Keratinocyte (primary cell): Measurements from ENCODE around the gene SLCO3A1. TPM values are rescaled to one million over a fixed set of nuclear protein-coding genes. Genes with fewer than 3 reads are reported as not detected.

Experiments
- DNase-seq: peaks from one replicate; pipeline ENCODE4 v3.0.0-alpha.2; 2011; ENCODE audit warnings: low read depth, missing footprints, low spot score
- FAIRE-seq: peaks from 2 replicates; lab custom pipeline; 2011; peaks lifted over from hg19 to GRCh38; lab: Jason Lieb, UNC
- H2AFZ ChIP-seq: 2 replicates; pipeline ENCODE4 v1.6.0; 2012; ENCODE audit warnings: low read length, control low read depth, inconsistent platforms; ENCODE audit not compliant: control insufficient read depth
- H3K27ac ChIP-seq: 2 replicates; pipeline ENCODE4 v1.5.1; 2011; ENCODE audit warnings: low read length; ENCODE audit not compliant: control insufficient read depth, insufficient read depth
- H3K27me3 ChIP-seq: 3 replicates; pipeline ENCODE4 v1.6.0; 2011; ENCODE audit warnings: low read length; ENCODE audit not compliant: control insufficient read depth, insufficient read depth; ENCODE audit errors: extremely low read depth
- H3K36me3 ChIP-seq, 2 experiments: 2 replicates in 1 of 2; 3 replicates in 1 of 2; pipeline ENCODE4 v1.5.1; 2011; ENCODE audit warnings: low read length in 2 of 2, mild to moderate bottlenecking in 1 of 2; ENCODE audit not compliant: control insufficient read depth in 2 of 2, insufficient read depth in 2 of 2; ENCODE audit errors: extremely low read depth in 1 of 2
- H3K4me1 ChIP-seq: 3 replicates; pipeline ENCODE4 v1.5.1; 2011; ENCODE audit warnings: low read length; ENCODE audit not compliant: control insufficient read depth, insufficient read depth; ENCODE audit errors: extremely low read depth
- H3K4me2 ChIP-seq: 3 replicates; pipeline ENCODE4 v1.6.0; 2011; ENCODE audit warnings: low read depth, low read length; ENCODE audit not compliant: control insufficient read depth, insufficient read depth; ENCODE audit errors: extremely low read depth
- H3K4me3 ChIP-seq, 3 experiments: fragments of 200-600 bp in 1 of 3; sonication (generic) in 1 of 3; 2 replicates in 2 of 3; 3 replicates in 1 of 3; pipeline ENCODE4 v1.5.1; 2011 to 2016; ENCODE audit warnings: low read length in 3 of 3, mild to moderate bottlenecking in 3 of 3, control low read depth in 2 of 3, inconsistent platforms in 1 of 3, low read depth in 1 of 3, mixed read lengths in 1 of 3, mixed run types in 1 of 3, moderate library complexity in 1 of 3; ENCODE audit not compliant: control insufficient read depth in 2 of 3, insufficient read depth in 2 of 3; ENCODE audit errors: extremely low read depth in 1 of 3
- H3K79me2 ChIP-seq: 2 replicates; pipeline ENCODE4 v1.6.0; 2012; ENCODE audit warnings: low read length; ENCODE audit not compliant: control insufficient read depth, insufficient read depth
- H3K9ac ChIP-seq: 3 replicates; pipeline ENCODE4 v1.6.0; 2011; ENCODE audit warnings: low read length; ENCODE audit not compliant: control insufficient read depth, insufficient read depth; ENCODE audit errors: extremely low read depth
- H3K9me1 ChIP-seq: 3 replicates; pipeline ENCODE4 v1.6.0; 2011; ENCODE audit warnings: low read length; ENCODE audit not compliant: control insufficient read depth, insufficient read depth; ENCODE audit errors: extremely low read depth
- H3K9me3 ChIP-seq: 2 replicates; pipeline ENCODE4 v1.5.1; 2012; ENCODE audit warnings: low read depth, low read length; ENCODE audit not compliant: control insufficient read depth
- H4K20me1 ChIP-seq: 3 replicates; pipeline ENCODE4 v1.6.0; 2011; ENCODE audit warnings: low read length; ENCODE audit not compliant: control insufficient read depth, insufficient read depth; ENCODE audit errors: extremely low read depth
- CTCF ChIP-seq, 3 experiments: IDR thresholded peaks in 1 of 3; conservative IDR thresholded peaks in 1 of 3; optimal IDR thresholded peaks in 1 of 3; 2 replicates in 2 of 3; 3 replicates in 1 of 3; pipeline versions ENCODE3 to v1.5.1; 2011; ENCODE audit warnings: low read length in 3 of 3, mild to moderate bottlenecking in 3 of 3, moderate library complexity in 2 of 3, control low read depth in 1 of 3, inconsistent platforms in 1 of 3; ENCODE audit not compliant: insufficient read depth in 2 of 3; ENCODE audit errors: extremely low read depth in 1 of 3
- EZH2 ChIP-seq: IDR thresholded peaks from one replicate; pipeline ENCODE4 v1.6.1; 2012; ENCODE audit warnings: inconsistent platforms, mild to moderate bottlenecking, low read length, moderate library complexity
- dilution Hi-C: fragments of 300-500 bp; cut with MboI; formaldehyde crosslinking; loops from one replicate; pipeline ENCODE4 v1.7.0; 2020; ENCODE audit warnings: low sequenced_read_pairs; ENCODE audit not compliant: extremely low pct_ligation_motif_present
- polyA plus RNA-seq, 5 experiments: library from polyadenylated mRNA; depleted of rRNA in 3 of 5; stranded (reverse) in 3 of 5; stranded (forward) in 1 of 5; unstranded in 1 of 5; fragments of >200 nt; gene quantifications; 1 replicate in 1 of 5; 2 replicates in 3 of 5; 3 replicates in 1 of 5; pipeline versions ENCODE4 v1.2.1 to v1.2.3, GENCODE V29; 2011 to 2012; ENCODE audit warnings: missing spikeins in 2 of 5, low read depth in 1 of 5, low replicate concordance in 1 of 5

Gene SLCO3A1
- polyA plus RNA-seq, 1 donor (not counting 4 experiments of a cell fraction or from before 2014, with no cell fraction given) = 21.3 TPM

- no peak overlapping the region for H3K9ac ChIP-seq
- peaks cover 29% of the 10 kb centered on the region for H3K4me1 ChIP-seq
- peaks cover 35% of the 10 kb centered on the region for H3K79me2 ChIP-seq
- H3K9me1 ChIP-seq = peaks cover 2% of the 10 kb centered on the region
- FAIRE-seq (no peak), DNase-seq (no peak)
- H3K9me3 ChIP-seq = no peaks in the 10 kb centered on the region
- TF ChIP-seq EZH2 (no peak), CTCF (optimal IDR thresholded peaks at IDR 0.05 in 1 of 3, IDR thresholded peaks at IDR 0.05 in 1 of 3, conservative IDR thresholded peaks at IDR 0.05 in 1 of 3; ENCODE audit: extremely low read depth in 1 of 3, insufficient read depth in 2 of 3, low read length in 3 of 3) (no peak)
- H3K4me2 ChIP-seq = no peak overlapping the region
- no peaks in the 10 kb centered on the region for H4K20me1 ChIP-seq
- no peak overlapping the region for H2AFZ ChIP-seq
- H3K36me3 ChIP-seq = no peaks in the 10 kb centered on the region
- no peak overlapping the region for H3K27ac ChIP-seq
- dilution Hi-C loops = no loop called here
- H3K4me3 ChIP-seq = no peak overlapping the region
- H3K27me3 ChIP-seq = no peaks in the 10 kb centered on the region
These were observed 123.5 kb downstream of the SLCO3A1 start for GRCh38 chr15:91976966-91977365.

GRCh38 chr15:91980502-91981267 lies 127.2 kb downstream of the SLCO3A1 start:
- Histone ChIP-seq H3K9me3 (no peaks in the 10 kb centered on the region), H3K27ac (no peak overlapping the region), H2AFZ (no peak overlapping the region), H3K79me2 (peaks cover 35% of the 10 kb centered on the region), H3K9me1 (no peaks in the 10 kb centered on the region), H3K27me3 (no peaks in the 10 kb centered on the region), H4K20me1 (no peaks in the 10 kb centered on the region), H3K4me3 (no peak overlapping the region), H3K36me3 (no peaks in the 10 kb centered on the region), H3K4me2 (no peak overlapping the region), H3K4me1 (peaks cover under 1% of the 10 kb centered on the region), H3K9ac (no peak overlapping the region)
- TF ChIP-seq EZH2 = no peak
- TF ChIP-seq CTCF (optimal IDR thresholded peaks at IDR 0.05 in 1 of 3, IDR thresholded peaks at IDR 0.05 in 1 of 3, conservative IDR thresholded peaks at IDR 0.05 in 1 of 3; ENCODE audit: extremely low read depth in 1 of 3, insufficient read depth in 2 of 3, low read length in 3 of 3) = no peak
- no peak for DNase-seq
- FAIRE-seq = no peak
- dilution Hi-C loops = no loop called here
